NCI-H526 (cell line): Measurements from ENCODE around the gene FOXE1.

Experiments used
- DNase-seq, 2 experiments: peaks; one replicate each; lab custom pipeline; 2025; lab: John Stamatoyannopoulos, UW

Gene FOXE1

DNA sequence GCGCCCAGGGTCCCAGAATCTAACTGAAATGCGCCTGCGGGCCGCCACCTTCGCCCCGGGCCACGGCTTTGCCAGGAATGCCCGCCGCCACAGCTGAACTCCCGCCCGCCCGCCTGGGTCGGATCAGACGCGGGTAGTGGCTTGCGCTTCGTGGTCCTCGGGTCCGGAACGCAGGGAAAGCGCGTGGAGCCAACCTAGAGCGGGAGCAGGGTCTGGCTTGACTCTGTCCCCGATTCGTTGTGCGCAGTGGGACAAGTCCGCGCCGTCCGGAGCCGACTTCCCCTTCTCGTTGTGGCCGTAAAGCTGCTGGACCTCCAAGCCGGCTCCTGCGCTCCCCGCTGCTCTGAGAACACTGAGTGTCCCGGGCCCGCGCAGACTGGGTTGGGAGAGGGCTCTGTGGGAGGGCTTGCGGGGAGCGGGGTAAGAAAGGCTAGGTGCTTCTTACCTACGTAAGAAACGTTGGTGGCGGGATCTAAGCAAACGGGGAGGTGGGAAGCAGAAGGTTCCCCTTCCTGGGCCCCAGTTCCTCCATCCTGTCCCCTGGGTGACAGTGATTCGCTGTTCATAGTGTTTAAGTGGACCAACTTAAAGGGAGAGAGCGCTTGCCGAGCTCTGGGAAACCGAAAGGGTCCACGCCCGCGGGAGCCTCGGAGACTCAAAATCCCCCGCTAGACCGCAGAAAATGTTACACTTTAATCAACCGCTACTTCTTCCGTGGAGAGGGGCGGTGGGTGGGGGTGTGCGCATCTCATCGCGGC is 4.4 kb upstream of the FOXE1 start:
- DNase-seq, result peak in 1 of 2 experiments; percentile 48

DNA sequence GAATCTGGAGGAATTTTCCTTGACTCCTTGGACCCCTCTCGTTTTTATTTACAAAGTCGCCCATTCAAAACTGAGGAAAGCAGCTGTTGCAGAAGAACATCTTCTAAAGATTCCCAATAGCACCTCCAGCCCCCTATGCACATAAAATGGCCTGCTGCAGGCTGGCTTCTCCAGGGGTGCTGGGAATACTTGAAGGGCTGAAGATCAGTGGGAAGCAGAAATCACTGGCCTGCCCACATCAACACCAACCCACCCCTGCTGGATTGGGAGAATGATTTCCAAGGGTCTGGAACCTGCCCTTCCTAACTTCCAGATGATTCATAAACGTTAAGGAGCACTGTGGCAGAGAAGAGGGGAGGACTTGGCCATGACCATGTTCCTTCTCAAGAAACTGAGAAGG is 3.0 kb upstream of the FOXE1 start:
- no peak for DNase-seq

DNA sequence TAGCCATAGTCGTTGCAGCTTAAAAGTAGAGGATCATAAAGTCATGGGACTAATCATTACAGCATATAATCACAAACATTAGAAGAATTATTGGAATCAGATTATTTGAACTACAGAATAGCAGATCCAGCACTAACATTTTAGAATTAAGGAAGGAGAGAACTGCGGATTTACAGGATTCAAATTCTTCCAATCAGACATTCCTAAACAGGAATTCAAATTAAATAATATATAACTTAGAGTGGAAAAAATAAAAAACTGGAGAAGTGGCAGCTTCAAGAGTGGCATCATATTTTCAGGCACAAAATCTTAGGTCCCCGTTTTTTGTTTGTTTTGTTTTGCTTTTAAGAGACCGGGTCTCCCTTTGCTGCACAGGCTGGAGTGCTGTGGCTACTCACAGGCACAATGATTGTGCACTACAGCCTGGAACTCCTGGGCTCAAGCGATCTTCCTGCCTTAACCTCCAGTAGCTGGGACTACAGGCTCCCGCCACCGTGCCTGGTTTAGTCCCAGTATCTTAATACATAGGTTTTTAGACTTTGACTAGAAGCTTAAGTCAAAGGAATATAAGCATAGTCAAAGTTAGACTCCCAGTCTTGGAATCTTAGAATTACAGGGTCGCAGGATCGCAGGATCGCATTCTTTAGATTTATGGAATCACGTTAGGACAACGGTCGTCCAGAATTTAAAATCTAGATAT is 2.1 kb upstream of the FOXE1 start:
- no peak for DNase-seq

DNA sequence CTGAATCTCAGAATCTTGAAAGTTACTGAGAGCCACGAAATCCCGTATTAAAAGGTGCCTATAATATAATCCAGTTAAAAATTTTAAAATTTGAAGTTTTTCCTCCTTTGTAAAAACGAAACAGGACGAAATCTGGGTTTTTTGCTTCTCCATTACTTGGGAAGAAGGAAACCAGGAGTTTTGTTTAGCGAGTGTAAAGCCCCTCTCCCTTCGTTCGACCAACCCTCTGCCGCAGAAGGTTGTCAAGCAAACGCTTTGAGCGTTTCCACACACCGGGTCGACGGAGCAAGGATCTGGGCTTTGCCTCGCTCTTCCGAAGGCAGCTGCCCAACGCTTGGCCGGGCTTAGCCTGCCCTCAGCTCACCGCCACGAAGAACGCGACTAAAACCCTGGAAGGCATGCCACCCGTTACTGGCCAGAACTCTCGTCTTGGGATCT is 1.6 kb upstream of the FOXE1 start:
- DNase-seq, result no peak

DNA sequence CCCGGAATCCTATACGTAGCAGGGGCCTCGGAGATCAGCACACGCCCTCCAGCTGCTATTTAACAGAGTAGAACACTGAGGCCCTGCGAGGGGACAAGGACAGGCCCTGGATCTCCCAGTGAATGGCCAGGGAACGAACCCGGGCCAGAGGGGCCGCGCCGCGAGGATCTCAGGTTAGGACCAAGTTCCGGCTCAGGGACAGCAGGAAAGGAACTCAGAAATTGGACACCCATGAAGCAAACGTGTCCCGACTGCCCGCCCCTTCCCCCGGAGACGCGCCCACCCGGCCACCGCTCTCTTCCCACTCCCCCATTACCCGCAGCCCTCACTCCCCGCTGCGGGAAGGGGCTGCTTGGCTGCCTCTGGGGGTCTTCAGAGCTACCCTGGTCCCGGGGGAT is 1.0 kb upstream of the FOXE1 start:
- no peak for DNase-seq

DNA sequence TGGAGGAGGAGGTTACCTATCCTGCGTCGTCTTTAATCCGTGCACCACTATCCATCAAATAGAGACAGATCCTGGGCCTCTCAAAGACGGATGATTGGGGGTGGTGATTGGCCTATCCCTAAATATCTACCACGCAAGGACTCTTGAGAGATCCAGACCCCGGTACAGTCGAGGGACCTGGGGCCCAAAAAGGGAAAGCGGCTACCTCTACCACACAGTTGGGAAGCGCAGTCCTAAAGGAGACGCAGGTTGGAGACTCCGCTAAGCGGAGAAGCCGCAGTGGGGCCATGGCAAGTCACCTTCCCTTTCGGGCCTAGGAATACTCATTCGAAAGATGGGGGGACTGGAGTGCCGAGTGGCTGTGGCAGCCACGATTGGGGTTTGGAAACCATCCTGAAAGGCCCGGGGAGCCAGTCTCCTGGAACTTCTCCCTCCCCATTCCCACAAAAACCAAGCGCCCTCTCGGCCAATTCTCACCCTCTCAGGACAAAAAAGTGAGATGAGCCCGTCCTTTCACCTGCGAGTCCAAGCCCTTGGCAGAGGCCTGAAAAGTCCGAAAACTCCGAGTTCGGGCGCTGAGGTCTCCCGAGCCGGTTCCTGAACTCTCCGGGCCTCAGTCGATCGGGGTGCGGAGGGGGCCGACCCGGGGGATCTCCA is 499 bp upstream of the FOXE1 start:
- DNase-seq, result peak in 1 of 2 experiments; percentile 26

DNA sequence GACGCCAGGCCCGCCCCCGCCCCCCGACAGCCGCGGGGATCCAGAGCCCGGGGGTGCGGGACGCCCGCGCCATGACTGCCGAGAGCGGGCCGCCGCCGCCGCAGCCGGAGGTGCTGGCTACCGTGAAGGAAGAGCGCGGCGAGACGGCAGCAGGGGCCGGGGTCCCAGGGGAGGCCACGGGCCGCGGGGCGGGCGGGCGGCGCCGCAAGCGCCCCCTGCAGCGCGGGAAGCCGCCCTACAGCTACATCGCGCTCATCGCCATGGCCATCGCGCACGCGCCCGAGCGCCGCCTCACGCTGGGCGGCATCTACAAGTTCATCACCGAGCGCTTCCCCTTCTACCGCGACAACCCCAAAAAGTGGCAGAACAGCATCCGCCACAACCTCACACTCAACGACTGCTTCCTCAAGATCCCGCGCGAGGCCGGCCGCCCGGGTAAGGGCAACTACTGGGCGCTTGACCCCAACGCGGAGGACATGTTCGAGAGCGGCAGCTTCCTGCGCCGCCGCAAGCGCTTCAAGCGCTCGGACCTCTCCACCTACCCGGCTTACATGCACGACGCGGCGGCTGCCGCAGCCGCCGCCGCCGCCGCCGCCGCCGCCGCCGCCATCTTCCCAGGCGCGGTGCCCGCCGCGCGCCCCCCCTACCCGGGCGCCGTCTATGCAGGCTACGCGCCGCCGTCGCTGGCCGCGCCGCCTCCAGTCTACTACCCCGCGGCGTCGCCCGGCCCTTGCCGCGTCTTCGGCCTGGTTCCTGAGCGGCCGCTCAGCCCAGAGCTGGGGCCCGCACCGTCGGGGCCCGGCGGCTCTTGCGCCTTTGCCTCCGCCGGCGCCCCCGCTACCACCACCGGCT is 1.0 kb downstream of the FOXE1 start:
- peak; percentile 45 to 85 for DNase-seq

DNA sequence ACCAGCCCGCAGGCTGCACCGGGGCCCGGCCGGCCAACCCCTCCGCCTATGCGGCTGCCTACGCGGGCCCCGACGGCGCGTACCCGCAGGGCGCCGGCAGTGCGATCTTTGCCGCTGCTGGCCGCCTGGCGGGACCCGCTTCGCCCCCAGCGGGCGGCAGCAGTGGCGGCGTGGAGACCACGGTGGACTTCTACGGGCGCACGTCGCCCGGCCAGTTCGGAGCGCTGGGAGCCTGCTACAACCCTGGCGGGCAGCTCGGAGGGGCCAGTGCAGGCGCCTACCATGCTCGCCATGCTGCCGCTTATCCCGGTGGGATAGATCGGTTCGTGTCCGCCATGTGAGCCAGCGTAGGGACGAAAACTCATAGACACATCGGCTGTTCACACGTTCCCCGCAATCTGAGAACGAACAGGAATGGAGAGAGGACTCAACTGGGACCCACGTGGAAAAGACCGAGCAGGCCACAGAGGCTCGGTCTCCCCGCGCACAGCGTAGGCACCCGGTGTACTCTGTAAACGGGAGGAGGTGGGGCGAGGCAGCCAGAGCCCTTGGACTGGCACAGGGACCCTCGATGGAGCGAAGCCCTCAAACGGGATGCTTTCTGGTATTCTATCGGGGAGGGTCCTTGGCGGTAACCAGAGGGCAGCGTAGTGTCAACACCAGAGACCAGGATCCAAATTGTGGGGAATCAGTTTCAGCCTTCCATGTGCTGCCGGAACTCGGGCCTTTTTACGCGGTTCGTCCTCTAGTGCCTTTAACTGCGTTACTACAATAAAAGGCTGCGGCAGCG is 1.9 kb downstream of the FOXE1 start:
- no peak for DNase-seq

DNA sequence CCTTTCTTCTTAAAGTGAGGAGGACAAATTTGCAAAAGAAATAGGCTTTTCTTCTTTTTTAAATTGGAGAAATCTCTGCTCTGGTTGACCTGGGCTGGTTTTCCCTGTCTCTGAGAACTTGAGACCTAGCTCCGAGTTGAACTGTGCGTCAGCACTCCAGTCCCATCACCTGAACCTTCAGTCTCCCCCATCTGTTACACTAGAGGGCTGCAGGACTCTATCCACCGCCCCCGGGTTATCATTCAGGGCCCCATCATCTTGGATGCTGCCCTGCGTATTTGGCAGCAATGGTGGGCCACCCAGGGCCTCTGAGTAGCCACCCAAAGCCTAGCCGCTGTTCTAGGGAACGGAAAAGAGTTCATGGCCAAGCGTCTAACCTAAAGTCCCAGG is 2.5 kb downstream of the FOXE1 start:
- no peak for DNase-seq

DNA sequence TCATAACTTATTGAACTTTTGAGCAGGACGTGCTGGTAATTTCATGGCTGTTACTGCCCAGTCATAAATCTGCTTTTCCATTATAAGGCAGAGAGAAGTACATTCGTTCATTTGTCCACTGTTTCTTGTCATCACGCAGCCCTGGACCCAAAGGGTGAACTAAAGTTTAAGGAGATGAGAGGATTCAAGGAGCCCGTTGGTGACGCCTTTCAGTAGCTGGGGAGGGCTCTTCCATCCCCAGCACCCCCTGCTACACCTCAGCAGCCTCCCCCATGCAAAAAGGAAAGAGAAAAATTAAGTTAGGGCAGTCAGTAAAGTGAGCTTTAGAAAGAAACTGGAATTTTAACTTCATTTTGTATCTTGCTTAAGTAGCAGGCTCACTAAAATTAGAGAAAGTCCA is 2.9 kb downstream of the FOXE1 start:
- no peak for DNase-seq

DNA sequence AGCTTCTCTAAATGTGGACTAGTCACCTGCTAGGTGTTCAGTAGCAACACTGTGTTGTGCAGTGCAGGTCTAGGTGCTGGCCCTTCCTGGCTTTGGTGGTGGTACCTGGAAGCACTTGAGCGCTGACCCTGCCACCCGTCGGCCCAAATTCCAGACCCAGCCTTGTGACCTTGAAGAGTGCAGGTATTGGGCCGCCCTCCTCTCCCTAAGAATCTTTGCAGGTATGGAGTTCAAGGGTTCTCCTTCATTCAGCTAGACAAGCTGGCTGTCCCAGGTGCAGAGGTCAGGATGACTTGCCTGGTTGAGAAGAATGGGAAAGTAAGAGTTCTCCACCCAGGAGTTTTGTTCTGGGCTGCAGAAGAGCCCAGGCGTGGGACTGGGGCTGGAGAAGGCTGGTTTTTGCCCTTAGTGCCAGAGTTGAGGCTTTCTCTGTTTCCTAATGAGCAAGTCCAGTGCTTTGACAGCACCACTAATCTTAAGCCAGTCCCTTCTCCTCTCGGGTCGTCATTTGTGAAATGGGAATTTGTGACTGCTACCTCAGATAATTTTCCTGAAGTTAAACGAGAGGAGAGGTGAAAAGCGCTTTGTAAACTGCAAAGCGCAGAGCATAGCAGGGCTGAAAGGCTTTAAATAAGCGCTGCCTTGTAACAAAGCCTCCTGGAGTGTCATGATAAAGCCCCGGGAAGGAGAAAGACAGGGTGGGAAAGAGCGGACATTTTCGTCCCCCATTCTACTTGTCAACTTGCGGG is 4.0 kb downstream of the FOXE1 start:
- no peak for DNase-seq

DNA sequence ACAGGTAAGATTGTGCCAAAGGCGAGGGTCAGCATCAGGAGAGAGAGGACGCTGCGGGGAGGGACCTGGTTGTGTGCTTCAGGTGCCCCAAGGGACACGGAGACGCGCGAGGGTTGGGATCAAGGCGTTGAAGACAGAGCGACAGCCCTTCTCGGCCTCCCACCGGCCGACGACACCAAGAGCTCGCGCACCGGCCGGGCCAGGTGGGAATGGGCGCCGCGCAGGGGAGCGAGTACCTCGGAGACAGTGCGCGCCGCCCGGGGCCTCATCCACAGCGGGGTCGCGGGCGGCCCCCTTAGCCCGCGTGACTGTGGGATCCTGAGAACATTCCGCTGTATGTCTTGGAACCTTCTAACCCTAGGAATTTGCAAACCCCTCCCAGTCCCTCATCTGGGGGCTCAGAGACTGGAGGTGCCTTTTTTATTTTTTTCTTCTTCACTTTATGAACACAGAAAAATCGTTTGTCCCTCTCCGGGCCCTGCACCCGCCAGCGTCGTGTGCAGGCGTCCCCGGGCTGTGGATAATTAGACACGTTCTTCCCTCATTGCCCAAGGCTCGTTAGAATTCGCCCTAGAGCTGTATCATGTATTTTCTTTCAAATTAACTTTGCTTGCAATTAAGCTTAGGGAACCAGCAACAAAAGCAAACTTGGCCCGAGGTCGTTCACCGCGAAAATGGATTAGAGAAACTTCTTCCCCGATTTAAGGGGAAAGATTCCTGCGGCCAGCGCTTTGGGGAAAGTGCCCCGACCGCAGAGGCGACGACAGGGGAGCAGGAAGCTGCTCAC is 4.8 kb downstream of the FOXE1 start:
- DNase-seq, result no peak

DNA sequence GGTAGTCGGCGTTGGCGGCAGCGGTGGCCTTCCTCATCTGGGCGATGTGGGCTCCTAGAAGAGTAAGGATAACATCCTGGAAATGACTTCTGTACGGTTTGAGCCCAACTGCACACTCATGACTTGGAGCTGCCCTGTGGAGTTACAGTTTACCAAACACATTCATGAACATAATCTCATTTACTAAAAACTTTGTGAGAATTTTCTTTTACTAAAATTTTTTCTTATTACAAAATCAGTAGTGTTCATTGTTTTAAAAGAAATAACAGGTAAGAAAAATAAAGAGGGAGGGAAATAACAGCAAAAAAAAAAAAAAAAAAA is 5.3 kb downstream of the FOXE1 start:
- no peak for DNase-seq

DNA sequence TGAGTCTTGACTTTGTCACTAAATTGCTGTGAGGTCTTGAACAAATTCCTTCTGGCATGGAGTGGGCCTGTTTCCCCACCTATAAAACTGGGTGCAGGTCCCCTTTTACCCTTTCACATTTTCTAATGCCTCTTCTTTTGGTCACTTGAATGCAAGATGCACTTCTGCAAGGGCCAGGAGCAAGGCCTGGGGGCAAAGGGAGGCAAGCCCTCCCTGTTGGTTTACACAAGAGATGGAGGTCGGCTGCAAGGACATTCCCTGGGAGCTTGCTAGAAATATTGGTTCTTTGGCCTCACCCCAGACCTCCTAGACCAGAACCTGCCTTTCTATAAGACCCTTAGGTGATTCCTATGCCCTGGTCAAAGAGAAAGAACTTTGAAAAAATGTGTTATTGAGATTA is 5.8 kb downstream of the FOXE1 start:
- no peak for DNase-seq

DNA sequence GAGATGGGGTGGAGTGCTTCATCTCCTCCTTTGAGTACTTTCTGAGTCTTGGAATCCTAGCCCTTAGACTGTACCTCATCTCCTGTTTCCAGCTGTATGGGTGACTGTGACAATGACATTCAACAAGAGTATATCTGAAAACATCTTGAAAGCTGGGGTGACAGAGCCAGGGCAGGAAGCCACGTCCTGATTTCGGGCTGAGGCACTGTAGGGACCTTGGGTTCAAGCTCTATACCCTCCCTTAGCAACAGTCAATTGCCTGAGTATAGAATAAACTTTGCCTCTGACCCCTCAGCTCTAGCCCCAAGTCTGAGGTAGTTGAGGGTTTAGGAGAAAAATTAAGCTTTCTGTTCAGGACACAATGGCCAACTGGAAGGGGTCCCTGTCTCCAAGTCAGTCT is 6.3 kb downstream of the FOXE1 start:
- no peak for DNase-seq

DNA sequence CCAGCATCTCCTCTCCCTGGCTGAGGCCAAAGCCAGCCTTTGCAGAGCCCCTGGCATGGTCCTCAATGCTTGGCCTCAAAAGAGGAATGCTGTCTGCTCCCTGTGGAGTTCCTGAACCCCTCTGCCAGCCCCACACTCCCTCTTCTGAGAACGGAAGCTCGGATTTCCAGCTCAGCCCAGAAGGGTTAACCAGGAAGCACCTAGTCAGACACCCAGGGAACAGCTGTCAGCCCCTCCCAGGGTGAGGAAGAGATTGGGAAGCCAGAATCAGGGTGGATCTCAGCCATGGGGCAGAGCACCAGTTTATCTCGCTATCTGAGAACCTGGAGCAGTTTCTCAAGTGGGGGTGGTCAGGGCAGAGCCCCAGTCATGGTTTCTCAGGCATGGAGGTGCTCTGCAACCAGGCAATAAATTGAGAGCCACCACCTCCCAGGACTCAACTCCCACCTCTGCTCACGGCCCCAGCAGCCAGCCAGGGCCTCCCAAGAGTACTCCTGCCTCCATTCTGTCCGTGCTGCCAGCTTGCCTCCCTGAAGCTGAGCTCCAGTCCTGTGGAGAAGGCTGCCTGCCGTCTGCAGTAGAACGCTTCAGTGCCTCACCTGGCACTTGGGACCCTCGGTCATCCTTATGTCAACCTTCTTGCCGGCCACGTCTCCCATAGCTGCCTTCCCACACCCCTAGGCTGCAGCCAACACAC is 7.6 kb downstream of the FOXE1 start:
- no peak for DNase-seq

DNA sequence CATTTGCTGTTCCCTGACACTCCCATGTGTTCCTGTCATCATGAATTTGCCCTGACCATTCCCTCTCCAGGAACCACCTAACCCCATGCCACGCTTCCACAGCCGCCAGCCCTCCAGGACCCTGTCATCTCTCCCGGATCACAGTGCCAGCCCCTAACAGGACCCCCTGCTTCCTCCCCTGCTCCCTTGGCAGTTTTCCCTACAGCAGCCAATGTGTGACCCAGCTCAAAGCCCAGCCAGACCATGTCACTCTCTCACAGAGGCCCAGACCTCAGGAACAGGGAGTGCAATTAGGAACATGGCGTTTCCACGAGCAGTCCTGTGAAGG is 8.1 kb downstream of the FOXE1 start:
- no peak for DNase-seq

DNA sequence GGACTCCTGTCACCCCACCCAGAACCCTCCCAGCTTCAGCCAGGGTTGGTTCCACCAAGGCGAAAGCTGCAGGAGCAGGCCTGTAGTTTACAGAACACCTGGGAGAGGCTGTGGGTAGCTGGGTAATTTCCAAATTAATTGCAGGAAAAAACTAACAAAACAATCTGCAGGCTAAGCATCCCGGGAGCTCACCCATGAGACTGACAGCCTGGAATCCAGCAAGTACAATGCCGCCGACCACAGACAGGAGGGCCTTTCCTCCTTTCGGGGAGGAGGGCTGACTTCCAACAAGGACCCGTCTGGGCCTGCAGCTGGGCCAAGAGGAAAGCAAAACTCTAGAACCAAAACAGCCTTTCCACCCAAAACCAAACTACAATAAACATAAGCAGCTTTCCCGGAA is 10.3 kb downstream of the FOXE1 start:
- no peak for DNase-seq

DNA sequence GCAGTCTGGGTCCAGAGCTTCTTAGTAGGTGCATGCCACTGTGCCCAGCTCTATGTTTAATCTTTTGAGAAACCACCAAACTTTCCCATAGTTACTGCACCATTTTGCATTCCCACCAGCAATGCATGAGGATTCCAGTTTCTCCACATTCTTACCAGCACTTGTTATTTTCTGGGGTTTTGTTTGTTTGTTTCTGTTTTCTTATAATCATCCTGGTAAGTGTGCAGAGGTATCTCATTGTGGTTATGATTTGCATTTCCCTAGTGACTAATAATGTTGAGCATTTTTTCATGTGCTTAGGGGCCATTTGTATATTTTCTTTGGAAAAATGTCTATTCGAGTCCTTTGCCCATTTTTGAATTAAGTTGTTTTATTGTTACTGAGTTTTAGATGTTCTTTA is 11.4 kb downstream of the FOXE1 start:
- no peak for DNase-seq

DNA sequence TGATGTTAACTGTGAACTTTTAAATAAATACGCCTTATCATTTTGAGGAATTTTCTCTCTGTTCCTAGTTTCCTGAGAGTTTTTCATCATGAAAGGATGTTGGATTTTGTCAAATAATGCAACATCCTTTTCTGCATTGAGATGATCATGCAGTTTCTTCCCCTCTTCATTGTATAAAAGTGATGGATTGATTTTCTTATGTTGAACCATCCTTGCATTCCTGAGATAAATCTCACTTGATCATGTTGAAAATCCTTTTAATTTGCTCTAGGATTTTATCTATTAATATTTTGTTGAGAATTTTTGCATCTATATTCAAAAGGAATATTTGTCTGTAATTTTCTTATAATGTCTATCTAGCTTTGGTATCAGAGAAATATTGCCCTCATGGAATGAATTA is 13.3 kb downstream of the FOXE1 start:
- DNase-seq, result no peak
